Measurements from ENCODE around the gene RDH11.

The RDH11 gene

DNA sequence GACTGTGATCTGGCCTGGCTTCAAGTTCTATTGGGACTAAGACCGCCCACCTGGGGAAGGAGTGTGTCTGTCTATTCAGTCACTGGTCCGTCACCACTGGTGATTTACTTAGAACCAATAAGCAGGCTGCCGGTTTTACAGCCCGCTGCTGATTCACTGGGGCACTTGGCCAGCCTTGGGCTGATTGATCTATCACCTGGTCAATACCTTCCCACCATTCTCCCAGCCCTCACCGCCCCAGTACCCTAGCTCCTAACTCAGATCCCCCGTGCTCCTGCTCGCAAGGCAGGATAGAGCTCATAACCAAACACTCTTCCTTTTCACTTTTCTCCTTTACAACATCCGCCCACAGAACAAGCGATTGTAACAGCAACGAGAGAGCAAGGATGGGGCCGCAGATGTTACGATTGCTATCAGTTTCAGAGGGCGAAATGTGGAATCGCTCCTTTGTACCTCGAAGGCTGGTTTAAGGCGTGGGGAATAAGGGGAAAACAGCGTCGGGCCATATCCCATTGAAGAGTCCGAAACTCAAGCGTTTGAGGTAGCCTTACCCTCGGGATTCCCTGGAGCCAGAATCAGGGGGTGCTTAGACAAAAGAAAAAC is 672 bp downstream of the RDH11 start:
- TF ChIP-seq, protein P1, sequence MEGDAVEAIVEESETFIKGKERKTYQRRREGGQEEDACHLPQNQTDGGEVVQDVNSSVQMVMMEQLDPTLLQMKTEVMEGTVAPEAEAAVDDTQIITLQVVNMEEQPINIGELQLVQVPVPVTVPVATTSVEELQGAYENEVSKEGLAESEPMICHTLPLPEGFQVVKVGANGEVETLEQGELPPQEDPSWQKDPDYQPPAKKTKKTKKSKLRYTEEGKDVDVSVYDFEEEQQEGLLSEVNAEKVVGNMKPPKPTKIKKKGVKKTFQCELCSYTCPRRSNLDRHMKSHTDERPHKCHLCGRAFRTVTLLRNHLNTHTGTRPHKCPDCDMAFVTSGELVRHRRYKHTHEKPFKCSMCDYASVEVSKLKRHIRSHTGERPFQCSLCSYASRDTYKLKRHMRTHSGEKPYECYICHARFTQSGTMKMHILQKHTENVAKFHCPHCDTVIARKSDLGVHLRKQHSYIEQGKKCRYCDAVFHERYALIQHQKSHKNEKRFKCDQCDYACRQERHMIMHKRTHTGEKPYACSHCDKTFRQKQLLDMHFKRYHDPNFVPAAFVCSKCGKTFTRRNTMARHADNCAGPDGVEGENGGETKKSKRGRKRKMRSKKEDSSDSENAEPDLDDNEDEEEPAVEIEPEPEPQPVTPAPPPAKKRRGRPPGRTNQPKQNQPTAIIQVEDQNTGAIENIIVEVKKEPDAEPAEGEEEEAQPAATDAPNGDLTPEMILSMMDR (IDR thresholded peaks at IDR 0.05; ENCODE audit: low read depth, low read length): no peak
- no peaks in the 10 kb centered on the region for H3K4me1 ChIP-seq
- DNase-seq: peak; percentile 84
- peak overlapping the region; percentile 100 for H3K4me3 ChIP-seq (ENCODE audit: low read depth, low read length)
- H3K9me3 ChIP-seq: no peaks in the 10 kb centered on the region
- H3K27me3 ChIP-seq: no peaks in the 10 kb centered on the region
- H3K36me3 ChIP-seq: peaks cover 32% of the 10 kb centered on the region

DNA sequence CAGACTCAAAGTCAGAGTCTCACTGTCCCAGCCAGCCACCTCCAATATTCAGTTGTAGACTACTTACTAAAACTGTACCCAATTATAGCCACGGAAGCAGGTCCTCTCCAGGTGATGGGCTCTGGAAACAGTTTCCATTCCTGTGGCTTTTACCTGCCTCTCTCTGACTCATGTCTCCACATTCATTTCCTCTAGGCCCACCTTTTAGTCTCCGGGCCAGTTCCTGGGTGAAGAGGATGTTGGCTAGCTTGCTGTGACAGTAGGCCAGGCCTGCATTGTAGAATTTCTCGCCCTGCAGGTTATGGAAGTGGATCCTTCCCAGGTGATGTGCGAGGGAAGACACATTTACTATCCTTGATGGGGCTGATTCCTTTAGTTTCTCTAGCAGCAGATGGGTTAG is 5.6 kb downstream of the RDH11 start:
- H3K36me3 ChIP-seq: peaks cover 73% of the 10 kb centered on the region
- H3K4me3 ChIP-seq (ENCODE audit: low read depth, low read length): no peak overlapping the region
- DNase-seq: no peak
- H3K27me3 ChIP-seq: no peaks in the 10 kb centered on the region
- no peaks in the 10 kb centered on the region for H3K9me3 ChIP-seq
- TF ChIP-seq, protein P1 (IDR thresholded peaks at IDR 0.05; ENCODE audit: low read depth, low read length): no peak
- no peaks in the 10 kb centered on the region for H3K4me1 ChIP-seq

DNA sequence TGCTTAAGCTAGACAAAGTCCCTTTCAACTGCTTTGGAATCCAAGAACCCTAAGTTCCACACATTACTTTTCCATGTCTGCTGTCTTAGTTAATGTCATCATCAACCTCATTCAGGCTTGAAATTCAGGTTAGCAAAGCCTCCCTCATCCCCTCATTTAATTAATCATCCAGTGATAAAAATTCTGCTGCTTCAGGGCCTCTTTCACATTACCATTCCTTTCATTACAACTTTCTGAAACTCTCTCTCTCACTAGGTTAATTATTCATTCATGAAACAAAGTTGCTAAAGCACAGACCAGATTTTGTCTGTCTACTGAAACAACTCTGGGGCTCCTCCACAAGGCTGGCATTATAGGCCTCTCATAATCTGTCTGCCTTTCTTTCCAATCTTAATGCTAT is 11.7 kb downstream of the RDH11 start:
- Histone ChIP-seq H3K9me3 (no peaks in the 10 kb centered on the region), H3K36me3 (peaks cover 82% of the 10 kb centered on the region)

DNA sequence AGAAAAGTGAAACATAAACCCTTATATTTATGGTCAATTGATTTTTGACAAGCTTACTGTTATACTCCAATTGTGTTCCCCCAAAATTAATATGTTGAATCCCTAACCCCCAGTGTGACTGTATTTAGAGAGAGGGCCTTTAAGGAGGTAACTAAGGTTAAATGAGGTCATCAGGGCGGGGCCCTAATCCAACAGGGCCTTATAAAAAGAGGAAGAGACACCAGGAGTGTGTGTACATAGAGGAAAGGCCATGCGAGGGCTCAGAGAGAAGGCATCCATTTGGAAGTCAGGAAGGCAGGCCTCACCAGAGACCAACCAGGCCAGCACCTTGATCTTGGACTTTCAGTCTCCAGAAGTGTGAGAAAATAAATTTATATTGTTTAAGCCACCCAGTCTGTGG is 14.6 kb downstream of the RDH11 start:
- DNase-seq: no peak
- Histone ChIP-seq H3K4me1 (no peaks in the 10 kb centered on the region), H3K36me3 (peaks cover 73% of the 10 kb centered on the region), H3K27me3 (no peaks in the 10 kb centered on the region), H3K4me3 (ENCODE audit: low read depth, low read length) (no peak overlapping the region), H3K9me3 (no peaks in the 10 kb centered on the region)
- TF ChIP-seq, protein P1 (IDR thresholded peaks at IDR 0.05; ENCODE audit: low read depth, low read length): no peak

More for the DNA sequence above, 11.7 kb downstream of the RDH11 start:
- Histone ChIP-seq H3K4me1 (no peaks in the 10 kb centered on the region), H3K27me3 (no peaks in the 10 kb centered on the region), H3K4me3 (ENCODE audit: low read depth, low read length) (no peak overlapping the region)
- no peak for DNase-seq
- TF ChIP-seq, protein P1 (IDR thresholded peaks at IDR 0.05; ENCODE audit: low read depth, low read length): no peak

DNA sequence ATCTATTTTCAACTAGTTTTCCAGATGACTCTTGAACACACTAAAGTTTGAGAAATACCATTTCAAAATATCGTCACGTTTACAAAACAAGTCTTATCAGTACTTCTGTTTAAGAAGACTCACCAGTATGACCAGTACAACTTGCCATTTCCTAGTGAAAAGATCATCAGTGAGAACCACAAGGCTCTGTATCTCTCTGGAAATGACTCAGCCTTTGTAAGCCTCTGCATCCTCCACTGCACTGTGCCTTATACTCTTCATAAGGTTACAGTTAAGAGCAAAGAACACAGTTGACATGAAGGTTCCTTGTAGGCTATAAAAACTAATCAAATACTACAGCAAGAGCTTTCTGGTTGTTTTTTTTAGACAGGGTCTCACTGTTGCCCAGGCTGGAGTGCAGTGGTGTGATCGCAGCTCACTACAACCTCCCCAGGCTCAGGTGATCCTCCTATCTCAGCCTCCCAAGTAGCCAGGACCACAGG is 15.4 kb downstream of the RDH11 start:
- no peaks in the 10 kb centered on the region for H3K4me1 ChIP-seq
- no peak overlapping the region for H3K4me3 ChIP-seq (ENCODE audit: low read depth, low read length)
- peaks cover 65% of the 10 kb centered on the region for H3K36me3 ChIP-seq
- DNase-seq: no peak
- H3K27me3 ChIP-seq: no peaks in the 10 kb centered on the region
- TF ChIP-seq, protein P1 (IDR thresholded peaks at IDR 0.05; ENCODE audit: low read depth, low read length): no peak
- H3K9me3 ChIP-seq: no peaks in the 10 kb centered on the region

DNA sequence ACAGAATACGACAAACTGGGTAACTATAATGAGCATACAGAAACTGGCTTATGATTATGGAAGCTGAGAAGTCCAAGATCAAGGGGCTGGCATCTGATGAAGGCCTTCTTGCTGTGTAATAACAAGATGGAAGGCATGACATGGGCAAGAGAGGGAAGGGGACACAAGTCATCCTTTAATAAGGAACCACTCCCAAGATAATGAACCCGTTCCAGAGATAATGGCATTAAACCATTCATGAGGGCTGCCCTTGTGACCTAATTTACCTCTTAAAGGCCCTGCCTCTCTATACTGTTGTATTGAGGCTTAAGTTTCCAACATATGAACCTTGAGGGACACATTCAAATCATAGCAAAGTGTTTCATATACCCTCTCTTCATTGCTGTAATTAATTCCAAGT is 16.6 kb downstream of the RDH11 start:
- H3K4me3 ChIP-seq (ENCODE audit: low read depth, low read length): no peak overlapping the region
- no peak for DNase-seq
- no peaks in the 10 kb centered on the region for H3K9me3 ChIP-seq
- H3K36me3 ChIP-seq: peaks cover 56% of the 10 kb centered on the region
- TF ChIP-seq, protein P1 (IDR thresholded peaks at IDR 0.05; ENCODE audit: low read depth, low read length): no peak
- no peaks in the 10 kb centered on the region for H3K4me1 ChIP-seq
- H3K27me3 ChIP-seq: no peaks in the 10 kb centered on the region
